Erythroblast (primary cell): Measurements from ENCODE around the gene WIPF2.

ENCODE experiments used
- GATA1 ChIP-seq: IDR thresholded peaks from 2 replicates; pipeline ENCODE4 v1.6.1; 2011; ENCODE audit warnings: low read depth, mild to moderate bottlenecking, control low read depth, low read length, moderate library complexity
- POLR2A ChIP-seq: IDR thresholded peaks from 2 replicates; pipeline ENCODE4 v1.6.1; 2011; ENCODE audit warnings: mild to moderate bottlenecking, low read length

- no peak for TF ChIP-seq POLR2A
- no peak for TF ChIP-seq GATA1
These were observed 62.6 kb downstream of the WIPF2 start for GRCh38 chr17:40281663-40282062.
